SK-N-SH treated with all-trans-retinoic acid at 6 μM for 48 hours (cell line): ENCODE results near the gene FGGY.

Source experiments
- ATAC-seq: fragments of 200-7000 bp; cut with Tn5 transposase; 3 replicates; pipeline ENCODE4 v1.9.1; 2020; ENCODE audit warnings: mild to moderate bottlenecking, moderate library complexity
- BACH2 ChIP-seq: fragments of 250-450 bp; sonication (Bioruptor Pico); IDR thresholded peaks from 2 replicates; pipeline ENCODE4 v1.9.0; 2021; ENCODE audit warnings: mild to moderate bottlenecking, borderline replicate concordance
- CSDC2 ChIP-seq: fragments of 250-450 bp; sonication (Bioruptor Pico); IDR thresholded peaks from 2 replicates; pipeline ENCODE4 v1.5.0; 2020; ENCODE audit warnings: mild to moderate bottlenecking, moderate library complexity
- ESRRG ChIP-seq: fragments of 250-450 bp; sonication (Bioruptor Pico); IDR thresholded peaks from 2 replicates; pipeline ENCODE4 v1.6.1; 2021; ENCODE audit warnings: mild to moderate bottlenecking
- GLIS3 ChIP-seq: fragments of 250-450 bp; sonication (Bioruptor Pico); IDR thresholded peaks from 2 replicates; pipeline ENCODE4 v1.5.0; 2020; ENCODE audit warnings: mild to moderate bottlenecking, moderate library complexity
- ISL1 ChIP-seq: fragments of 250-450 bp; sonication (Bioruptor Pico); IDR thresholded peaks from 2 replicates; pipeline ENCODE4 v2.1.2; 2022; ENCODE audit warnings: mild to moderate bottlenecking, moderate library complexity
- OSR1 ChIP-seq: fragments of 250-450 bp; sonication (Bioruptor Pico); IDR thresholded peaks from 2 replicates; pipeline ENCODE4 v1.8.0; 2022; ENCODE audit warnings: moderate library complexity, mild to moderate bottlenecking, inconsistent platforms
- RARB ChIP-seq: fragments of 250-450 bp; sonication (Bioruptor Pico); IDR thresholded peaks from 2 replicates; pipeline ENCODE4 v1.8.0; 2021; ENCODE audit warnings: mild to moderate bottlenecking, moderate library complexity
- SNAI2 ChIP-seq: fragments of 250-450 bp; sonication (Bioruptor Pico); IDR thresholded peaks from 2 replicates; pipeline ENCODE4 v1.5.0; 2020; ENCODE audit warnings: mild to moderate bottlenecking, moderate library complexity
- TCF4 ChIP-seq: fragments of 250-450 bp; sonication (Bioruptor Pico); IDR thresholded peaks from 2 replicates; pipeline ENCODE4 v1.8.0; 2021; ENCODE audit warnings: mild to moderate bottlenecking, moderate library complexity, borderline replicate concordance
- TOX ChIP-seq: fragments of 250-450 bp; sonication (Bioruptor Pico); IDR thresholded peaks from 2 replicates; pipeline ENCODE4 v1.8.0; 2021; ENCODE audit warnings: mild to moderate bottlenecking, moderate library complexity, borderline replicate concordance
- ZC3H10 ChIP-seq: fragments of 250-450 bp; sonication (Bioruptor Pico); IDR thresholded peaks from 2 replicates; pipeline ENCODE4 v1.5.1; 2021; ENCODE audit warnings: mild to moderate bottlenecking, moderate library complexity
- ZFP30 ChIP-seq: fragments of 450-650 bp; formaldehyde crosslinking; IDR thresholded peaks from 2 replicates; pipeline ENCODE4 v1.5.0; 2022; ENCODE audit warnings: mild to moderate bottlenecking, moderate library complexity
- ZNF565 ChIP-seq: fragments of 450-650 bp; formaldehyde crosslinking; conservative IDR thresholded peaks from 2 replicates; pipeline ENCODE4 v1.5.0; 2020; ENCODE audit warnings: low read depth, mild to moderate bottlenecking, moderate library complexity
- ZNF8 ChIP-seq: fragments of 450-650 bp; formaldehyde crosslinking; IDR thresholded peaks from 2 replicates; pipeline ENCODE4 v1.5.0; 2020; ENCODE audit warnings: mild to moderate bottlenecking, moderate library complexity
- TF ChIP-seq, protein P1 (sequence below): fragments of 250-450 bp; sonication (Bioruptor Pico); IDR thresholded peaks from 2 replicates; pipeline ENCODE4 v1.8.0; 2021; ENCODE audit warnings: low read depth, mild to moderate bottlenecking, moderate library complexity, borderline replicate concordance
- TF ChIP-seq, protein P2 (sequence below): fragments of 250-450 bp; sonication (Bioruptor Pico); IDR thresholded peaks from 2 replicates; pipeline ENCODE4 v1.5.1; 2021; ENCODE audit warnings: mild to moderate bottlenecking, moderate library complexity
- TF ChIP-seq, protein P3 (sequence below): fragments of 250-450 bp; sonication (Bioruptor Pico); IDR thresholded peaks from 2 replicates; pipeline ENCODE4 v1.5.0; 2020; ENCODE audit warnings: mild to moderate bottlenecking, moderate library complexity
- TF ChIP-seq, protein P4 (sequence below): fragments of 250-450 bp; sonication (Bioruptor Pico); IDR thresholded peaks from 2 replicates; pipeline ENCODE4 v1.8.0; 2020; ENCODE audit warnings: mild to moderate bottlenecking, moderate library complexity, borderline replicate concordance
- TF ChIP-seq, protein P5 (sequence below): fragments of 250-450 bp; sonication (Bioruptor Pico); IDR thresholded peaks from 2 replicates; pipeline ENCODE4 v1.5.1; 2020; ENCODE audit warnings: low read depth, mild to moderate bottlenecking, moderate library complexity

The FGGY gene

DNA sequence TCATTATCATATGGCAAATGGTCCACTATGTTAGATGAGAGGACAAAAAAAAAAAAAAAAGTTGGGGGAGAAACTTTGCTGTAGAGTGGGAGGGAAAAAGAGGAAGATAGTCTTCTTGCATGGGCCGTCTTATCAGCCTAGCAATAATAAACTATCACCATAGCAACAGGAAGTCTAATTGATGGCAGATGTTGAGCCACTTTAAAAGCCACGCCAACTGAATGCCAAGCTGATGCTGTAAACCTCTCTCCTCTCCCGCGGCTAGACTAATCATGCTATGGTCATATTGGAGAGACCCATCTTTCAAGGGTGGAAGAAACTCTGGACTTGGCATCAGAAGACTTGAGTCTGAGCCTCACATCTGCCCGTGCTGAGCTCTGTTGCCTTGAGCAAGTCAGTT, 395.7 kb downstream of the FGGY start (continued):
- TF ChIP-seq, protein P1, sequence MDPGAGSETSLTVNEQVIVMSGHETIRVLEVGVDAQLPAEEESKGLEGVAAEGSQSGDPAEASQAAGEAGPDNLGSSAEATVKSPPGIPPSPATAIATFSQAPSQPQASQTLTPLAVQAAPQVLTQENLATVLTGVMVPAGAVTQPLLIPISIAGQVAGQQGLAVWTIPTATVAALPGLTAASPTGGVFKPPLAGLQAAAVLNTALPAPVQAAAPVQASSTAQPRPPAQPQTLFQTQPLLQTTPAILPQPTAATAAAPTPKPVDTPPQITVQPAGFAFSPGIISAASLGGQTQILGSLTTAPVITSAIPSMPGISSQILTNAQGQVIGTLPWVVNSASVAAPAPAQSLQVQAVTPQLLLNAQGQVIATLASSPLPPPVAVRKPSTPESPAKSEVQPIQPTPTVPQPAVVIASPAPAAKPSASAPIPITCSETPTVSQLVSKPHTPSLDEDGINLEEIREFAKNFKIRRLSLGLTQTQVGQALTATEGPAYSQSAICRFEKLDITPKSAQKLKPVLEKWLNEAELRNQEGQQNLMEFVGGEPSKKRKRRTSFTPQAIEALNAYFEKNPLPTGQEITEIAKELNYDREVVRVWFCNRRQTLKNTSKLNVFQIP, result no peak
- no peak for TF ChIP-seq CSDC2 (CRISPR knock-in tag)
- TF ChIP-seq, protein P2, sequence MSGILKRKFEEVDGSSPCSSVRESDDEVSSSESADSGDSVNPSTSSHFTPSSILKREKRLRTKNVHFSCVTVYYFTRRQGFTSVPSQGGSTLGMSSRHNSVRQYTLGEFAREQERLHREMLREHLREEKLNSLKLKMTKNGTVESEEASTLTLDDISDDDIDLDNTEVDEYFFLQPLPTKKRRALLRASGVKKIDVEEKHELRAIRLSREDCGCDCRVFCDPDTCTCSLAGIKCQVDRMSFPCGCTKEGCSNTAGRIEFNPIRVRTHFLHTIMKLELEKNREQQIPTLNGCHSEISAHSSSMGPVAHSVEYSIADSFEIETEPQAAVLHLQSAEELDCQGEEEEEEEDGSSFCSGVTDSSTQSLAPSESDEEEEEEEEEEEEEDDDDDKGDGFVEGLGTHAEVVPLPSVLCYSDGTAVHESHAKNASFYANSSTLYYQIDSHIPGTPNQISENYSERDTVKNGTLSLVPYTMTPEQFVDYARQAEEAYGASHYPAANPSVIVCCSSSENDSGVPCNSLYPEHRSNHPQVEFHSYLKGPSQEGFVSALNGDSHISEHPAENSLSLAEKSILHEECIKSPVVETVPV (CRISPR knock-in tag), result no peak
- TF ChIP-seq RARB (CRISPR knock-in tag), result no peak
- no peak for TF ChIP-seq ESRRG (CRISPR knock-in tag)
- no peak for TF ChIP-seq GLIS3 (CRISPR knock-in tag)
- TF ChIP-seq TCF4, result peak; percentile 82
- TF ChIP-seq ZNF565, result no peak

DNA sequence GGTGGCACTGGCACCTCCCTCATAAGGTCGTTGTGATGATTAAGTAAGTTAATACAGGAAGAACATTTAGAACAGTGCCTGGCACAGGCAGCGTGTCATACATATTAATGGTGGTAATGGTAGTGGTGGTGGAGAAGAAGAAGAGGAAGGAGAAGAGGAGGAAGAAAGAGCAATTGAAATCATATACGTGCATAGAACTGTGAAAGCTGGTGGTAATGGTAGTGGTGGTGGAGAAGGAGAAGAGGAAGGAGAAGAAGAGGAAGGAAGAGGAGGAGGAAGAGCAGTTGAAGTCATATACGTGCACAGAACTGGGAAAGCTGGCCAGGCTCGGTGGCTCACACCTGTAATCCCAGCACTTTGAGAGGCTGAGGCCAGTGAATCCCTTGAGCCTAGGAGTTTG, 396.5 kb downstream of the FGGY start:
- no peak for ATAC-seq

DNA sequence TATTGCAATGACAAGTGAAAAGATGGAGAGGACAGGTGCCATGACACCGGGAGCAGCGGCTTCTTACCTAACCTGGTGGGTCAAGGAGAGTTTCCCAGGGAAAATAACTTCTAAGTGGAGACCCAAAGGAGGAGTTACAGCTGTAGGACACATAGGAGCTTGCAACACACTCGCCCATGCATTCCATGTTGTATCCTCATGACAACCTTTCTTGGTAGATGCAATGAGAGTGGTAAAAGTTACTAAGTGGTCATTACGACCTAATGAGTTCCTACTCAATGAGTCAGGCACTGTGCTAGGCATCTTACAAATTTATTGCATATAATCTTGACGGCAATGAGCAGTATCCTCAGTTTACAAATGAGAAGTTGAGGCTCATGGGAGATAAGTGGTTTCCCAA, 398.4 kb downstream of the FGGY start:
- TF ChIP-seq CSDC2 (CRISPR knock-in tag), result no peak
- no peak for TF ChIP-seq OSR1 (CRISPR knock-in tag)
- TF ChIP-seq, protein P3, sequence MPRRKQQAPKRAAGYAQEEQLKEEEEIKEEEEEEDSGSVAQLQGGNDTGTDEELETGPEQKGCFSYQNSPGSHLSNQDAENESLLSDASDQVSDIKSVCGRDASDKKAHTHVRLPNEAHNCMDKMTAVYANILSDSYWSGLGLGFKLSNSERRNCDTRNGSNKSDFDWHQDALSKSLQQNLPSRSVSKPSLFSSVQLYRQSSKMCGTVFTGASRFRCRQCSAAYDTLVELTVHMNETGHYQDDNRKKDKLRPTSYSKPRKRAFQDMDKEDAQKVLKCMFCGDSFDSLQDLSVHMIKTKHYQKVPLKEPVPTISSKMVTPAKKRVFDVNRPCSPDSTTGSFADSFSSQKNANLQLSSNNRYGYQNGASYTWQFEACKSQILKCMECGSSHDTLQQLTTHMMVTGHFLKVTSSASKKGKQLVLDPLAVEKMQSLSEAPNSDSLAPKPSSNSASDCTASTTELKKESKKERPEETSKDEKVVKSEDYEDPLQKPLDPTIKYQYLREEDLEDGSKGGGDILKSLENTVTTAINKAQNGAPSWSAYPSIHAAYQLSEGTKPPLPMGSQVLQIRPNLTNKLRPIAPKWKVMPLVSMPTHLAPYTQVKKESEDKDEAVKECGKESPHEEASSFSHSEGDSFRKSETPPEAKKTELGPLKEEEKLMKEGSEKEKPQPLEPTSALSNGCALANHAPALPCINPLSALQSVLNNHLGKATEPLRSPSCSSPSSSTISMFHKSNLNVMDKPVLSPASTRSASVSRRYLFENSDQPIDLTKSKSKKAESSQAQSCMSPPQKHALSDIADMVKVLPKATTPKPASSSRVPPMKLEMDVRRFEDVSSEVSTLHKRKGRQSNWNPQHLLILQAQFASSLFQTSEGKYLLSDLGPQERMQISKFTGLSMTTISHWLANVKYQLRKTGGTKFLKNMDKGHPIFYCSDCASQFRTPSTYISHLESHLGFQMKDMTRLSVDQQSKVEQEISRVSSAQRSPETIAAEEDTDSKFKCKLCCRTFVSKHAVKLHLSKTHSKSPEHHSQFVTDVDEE, result no peak
- TF ChIP-seq ZNF8 (CRISPR knock-in tag), result no peak
- TF ChIP-seq ZFP30 (CRISPR knock-in tag), result no peak
- TF ChIP-seq BACH2 (CRISPR knock-in tag), result no peak
- no peak for TF ChIP-seq RARB (CRISPR knock-in tag)
- no peak for TF ChIP-seq TOX (CRISPR knock-in tag)
- TF ChIP-seq SNAI2 (CRISPR knock-in tag), result no peak
- TF ChIP-seq, protein P4, sequence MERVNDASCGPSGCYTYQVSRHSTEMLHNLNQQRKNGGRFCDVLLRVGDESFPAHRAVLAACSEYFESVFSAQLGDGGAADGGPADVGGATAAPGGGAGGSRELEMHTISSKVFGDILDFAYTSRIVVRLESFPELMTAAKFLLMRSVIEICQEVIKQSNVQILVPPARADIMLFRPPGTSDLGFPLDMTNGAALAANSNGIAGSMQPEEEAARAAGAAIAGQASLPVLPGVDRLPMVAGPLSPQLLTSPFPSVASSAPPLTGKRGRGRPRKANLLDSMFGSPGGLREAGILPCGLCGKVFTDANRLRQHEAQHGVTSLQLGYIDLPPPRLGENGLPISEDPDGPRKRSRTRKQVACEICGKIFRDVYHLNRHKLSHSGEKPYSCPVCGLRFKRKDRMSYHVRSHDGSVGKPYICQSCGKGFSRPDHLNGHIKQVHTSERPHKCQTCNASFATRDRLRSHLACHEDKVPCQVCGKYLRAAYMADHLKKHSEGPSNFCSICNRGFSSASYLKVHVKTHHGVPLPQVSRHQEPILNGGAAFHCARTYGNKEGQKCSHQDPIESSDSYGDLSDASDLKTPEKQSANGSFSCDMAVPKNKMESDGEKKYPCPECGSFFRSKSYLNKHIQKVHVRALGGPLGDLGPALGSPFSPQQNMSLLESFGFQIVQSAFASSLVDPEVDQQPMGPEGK (CRISPR knock-in tag), result no peak
- TF ChIP-seq, protein P5, sequence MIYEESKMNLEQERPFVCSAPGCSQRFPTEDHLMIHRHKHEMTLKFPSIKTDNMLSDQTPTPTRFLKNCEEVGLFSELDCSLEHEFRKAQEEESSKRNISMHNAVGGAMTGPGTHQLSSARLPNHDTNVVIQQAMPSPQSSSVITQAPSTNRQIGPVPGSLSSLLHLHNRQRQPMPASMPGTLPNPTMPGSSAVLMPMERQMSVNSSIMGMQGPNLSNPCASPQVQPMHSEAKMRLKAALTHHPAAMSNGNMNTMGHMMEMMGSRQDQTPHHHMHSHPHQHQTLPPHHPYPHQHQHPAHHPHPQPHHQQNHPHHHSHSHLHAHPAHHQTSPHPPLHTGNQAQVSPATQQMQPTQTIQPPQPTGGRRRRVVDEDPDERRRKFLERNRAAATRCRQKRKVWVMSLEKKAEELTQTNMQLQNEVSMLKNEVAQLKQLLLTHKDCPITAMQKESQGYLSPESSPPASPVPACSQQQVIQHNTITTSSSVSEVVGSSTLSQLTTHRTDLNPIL, result no peak
- TF ChIP-seq GLIS3 (CRISPR knock-in tag), result no peak
- TF ChIP-seq ESRRG (CRISPR knock-in tag), result no peak
- no peak for TF ChIP-seq ISL1 (CRISPR knock-in tag)
- ATAC-seq, result no peak

More for the DNA sequence above, 396.5 kb downstream of the FGGY start:
- TF ChIP-seq ZFP30 (CRISPR knock-in tag), result no peak
- TF ChIP-seq, protein P5, result no peak
- TF ChIP-seq, protein P1, result no peak
- no peak for TF ChIP-seq ZC3H10 (CRISPR knock-in tag)
- no peak for TF ChIP-seq CSDC2 (CRISPR knock-in tag)
- TF ChIP-seq OSR1 (CRISPR knock-in tag), result no peak
- TF ChIP-seq ZNF8 (CRISPR knock-in tag), result no peak
- TF ChIP-seq ESRRG (CRISPR knock-in tag), result no peak
- no peak for TF ChIP-seq ZNF565
